Natural killer cell treated with Interleukin-12 subunit alpha and Interleukin-12 subunit beta and Interleukin-15 and Interleukin-18, amount 100 ng/mL, for 72 hours (primary cell): ENCODE measurements around the gene IWS1. TPM values are rescaled to one million over a fixed set of nuclear protein-coding genes. Genes with fewer than 3 reads are reported as not detected.

Source experiments
- ATAC-seq, 2 donors: fragments of 150-1000 bp; cut with Tn5 transposase in 1 of 2; sonication (Bioruptor Pico), chemical (Tn5 transposase) in 1 of 2; 2 replicates each; pipeline ENCODE4 v1.10.0; 2021
- DNase-seq: peaks from one replicate; pipeline ENCODE4 v3.0.0; 2022; ENCODE audit warnings: low spot score
- H3K27ac Mint-ChIP-seq, 2 donors: 1 replicate in 1 of 2; 2 replicates in 1 of 2; pipeline ENCODE4 v1.8.0; 2022; ENCODE audit warnings: mixed read lengths in 2 of 2, mild to moderate bottlenecking in 1 of 2, moderate library complexity in 1 of 2
- H3K27me3 Mint-ChIP-seq, 2 donors: 1 replicate in 1 of 2; 2 replicates in 1 of 2; pipeline ENCODE4 v1.8.0; 2022; ENCODE audit warnings: mixed read lengths in 2 of 2
- H3K36me3 Mint-ChIP-seq: one replicate; pipeline ENCODE4 v1.8.0; 2022; ENCODE audit warnings: mixed read lengths
- H3K4me1 Mint-ChIP-seq, 2 donors: 1 replicate in 1 of 2; 2 replicates in 1 of 2; pipeline ENCODE4 v1.8.0; 2022; ENCODE audit warnings: low read depth in 2 of 2, mixed read lengths in 2 of 2, mild to moderate bottlenecking in 1 of 2
- H3K4me3 Mint-ChIP-seq: one replicate; pipeline ENCODE4 v1.8.0; 2022; ENCODE audit warnings: mixed read lengths
- H3K9me3 Mint-ChIP-seq: 2 replicates; pipeline ENCODE4 v1.8.0; 2022; ENCODE audit warnings: mixed read lengths
- total RNA-seq, 2 donors: library from RNA; stranded (reverse); gene quantifications; one replicate each; pipeline ENCODE4 v1.2.3, GENCODE V29; 2022

IWS1 gene
- total RNA-seq, 2 donors from 2014 or later, result 45.3 to 49.5 TPM

- Mint-ChIP-seq H3K4me3 (no peak overlapping the region), H3K27me3 (no peaks in the 10 kb centered on the region), H3K36me3 (peaks cover 14% of the 10 kb centered on the region), H3K9me3 (no peaks in the 10 kb centered on the region), H3K27ac (no peak overlapping the region), H3K4me1 (peaks cover 49 to 62% of the 10 kb centered on the region in 2 donors)
- DNase-seq, result no peak
- ATAC-seq, result no peak
Measured at GRCh38 chr2:127514076-127514475, 12.2 kb downstream of the IWS1 start.

DNA sequence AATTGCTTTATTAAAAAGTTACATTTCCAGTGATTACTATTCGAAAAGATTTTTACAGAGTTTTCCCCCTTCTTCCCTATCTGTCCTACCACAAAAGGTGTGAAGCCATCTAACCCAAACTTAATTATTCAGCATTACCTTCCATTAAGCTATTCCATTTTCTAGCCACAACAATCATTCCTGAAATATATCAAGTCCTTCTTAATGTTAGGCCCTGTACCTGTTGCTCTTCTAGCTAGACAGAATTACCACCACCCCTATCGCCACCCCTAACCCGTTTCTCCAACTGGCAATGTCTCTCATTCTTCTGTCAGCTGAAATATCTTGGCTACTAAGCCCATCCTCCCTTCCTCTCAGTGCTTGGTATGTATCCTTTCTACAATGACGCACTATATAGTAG, 13.9 kb downstream of the IWS1 start:
- no peak for DNase-seq
- Mint-ChIP-seq H3K27ac (peak overlapping the region in 1 of 2 donors; percentile 21), H3K4me3 (no peak overlapping the region), H3K4me1 (peaks cover 53 to 69% of the 10 kb centered on the region in 2 donors), H3K36me3 (peaks cover 12% of the 10 kb centered on the region), H3K9me3 (no peaks in the 10 kb centered on the region), H3K27me3 (no peaks in the 10 kb centered on the region)
- ATAC-seq, result no peak

GRCh38 chr2:127511917-127512316, 14.4 kb downstream of the IWS1 start:
- Mint-ChIP-seq H3K4me1 (peaks cover 49 to 65% of the 10 kb centered on the region in 2 donors), H3K9me3 (no peaks in the 10 kb centered on the region), H3K27me3 (no peaks in the 10 kb centered on the region), H3K27ac (peak overlapping the region in 1 of 2 donors; percentile 21), H3K4me3 (no peak overlapping the region), H3K36me3 (peaks cover 9% of the 10 kb centered on the region)
- ATAC-seq (no peak), DNase-seq (no peak)

GRCh38 chr2:127511090-127511695, 15.1 kb downstream of the IWS1 start:
- Mint-ChIP-seq H3K9me3 (no peaks in the 10 kb centered on the region), H3K4me3 (no peak overlapping the region), H3K27me3 (no peaks in the 10 kb centered on the region), H3K4me1 (peaks cover 48 to 61% of the 10 kb centered on the region in 2 donors), H3K27ac (peak overlapping the region in 1 of 2 donors; percentile 21), H3K36me3 (peaks cover 9% of the 10 kb centered on the region)
- DNase-seq (no peak), ATAC-seq (no peak)

- H3K27ac Mint-ChIP-seq, result peak overlapping the region in 1 of 2 donors; percentile 21
- H3K4me3 Mint-ChIP-seq, result no peak overlapping the region
- peaks cover 41 to 50% of the 10 kb centered on the region in 2 donors for H3K4me1 Mint-ChIP-seq
- no peaks in the 10 kb centered on the region for H3K9me3 Mint-ChIP-seq
- H3K27me3 Mint-ChIP-seq, result no peaks in the 10 kb centered on the region
- peaks cover 9% of the 10 kb centered on the region for H3K36me3 Mint-ChIP-seq
- ATAC-seq, result no peak
- no peak for DNase-seq
Measured at GRCh38 chr2:127510073-127510472, 16.2 kb downstream of the IWS1 start.

GRCh38 chr2:127508631-127509034, 17.7 kb downstream of the IWS1 start:
- H3K27ac Mint-ChIP-seq, result no peak overlapping the region
- DNase-seq, result no peak
- H3K9me3 Mint-ChIP-seq, result no peaks in the 10 kb centered on the region
- H3K36me3 Mint-ChIP-seq, result peaks cover 13% of the 10 kb centered on the region
- no peak for ATAC-seq
- no peaks in the 10 kb centered on the region for H3K27me3 Mint-ChIP-seq
- no peak overlapping the region for H3K4me3 Mint-ChIP-seq
- H3K4me1 Mint-ChIP-seq, result peaks cover 36 to 43% of the 10 kb centered on the region in 2 donors

GRCh38 chr2:127508023-127508630, 18.2 kb downstream of the IWS1 start:
- no peak for DNase-seq
- ATAC-seq, result no peak
- Mint-ChIP-seq H3K27ac (no peak overlapping the region), H3K36me3 (peaks cover 17% of the 10 kb centered on the region), H3K9me3 (no peaks in the 10 kb centered on the region), H3K27me3 (no peaks in the 10 kb centered on the region), H3K4me1 (peaks cover 36 to 43% of the 10 kb centered on the region in 2 donors), H3K4me3 (no peak overlapping the region)

GRCh38 chr2:127506510-127506909, 19.8 kb downstream of the IWS1 start:
- H3K27me3 Mint-ChIP-seq, result no peaks in the 10 kb centered on the region
- no peaks in the 10 kb centered on the region for H3K9me3 Mint-ChIP-seq
- peaks cover 23 to 33% of the 10 kb centered on the region in 2 donors for H3K4me1 Mint-ChIP-seq
- no peak for ATAC-seq
- no peak overlapping the region for H3K4me3 Mint-ChIP-seq
- no peak overlapping the region for H3K27ac Mint-ChIP-seq
- peaks cover 33% of the 10 kb centered on the region for H3K36me3 Mint-ChIP-seq
- no peak for DNase-seq

DNA sequence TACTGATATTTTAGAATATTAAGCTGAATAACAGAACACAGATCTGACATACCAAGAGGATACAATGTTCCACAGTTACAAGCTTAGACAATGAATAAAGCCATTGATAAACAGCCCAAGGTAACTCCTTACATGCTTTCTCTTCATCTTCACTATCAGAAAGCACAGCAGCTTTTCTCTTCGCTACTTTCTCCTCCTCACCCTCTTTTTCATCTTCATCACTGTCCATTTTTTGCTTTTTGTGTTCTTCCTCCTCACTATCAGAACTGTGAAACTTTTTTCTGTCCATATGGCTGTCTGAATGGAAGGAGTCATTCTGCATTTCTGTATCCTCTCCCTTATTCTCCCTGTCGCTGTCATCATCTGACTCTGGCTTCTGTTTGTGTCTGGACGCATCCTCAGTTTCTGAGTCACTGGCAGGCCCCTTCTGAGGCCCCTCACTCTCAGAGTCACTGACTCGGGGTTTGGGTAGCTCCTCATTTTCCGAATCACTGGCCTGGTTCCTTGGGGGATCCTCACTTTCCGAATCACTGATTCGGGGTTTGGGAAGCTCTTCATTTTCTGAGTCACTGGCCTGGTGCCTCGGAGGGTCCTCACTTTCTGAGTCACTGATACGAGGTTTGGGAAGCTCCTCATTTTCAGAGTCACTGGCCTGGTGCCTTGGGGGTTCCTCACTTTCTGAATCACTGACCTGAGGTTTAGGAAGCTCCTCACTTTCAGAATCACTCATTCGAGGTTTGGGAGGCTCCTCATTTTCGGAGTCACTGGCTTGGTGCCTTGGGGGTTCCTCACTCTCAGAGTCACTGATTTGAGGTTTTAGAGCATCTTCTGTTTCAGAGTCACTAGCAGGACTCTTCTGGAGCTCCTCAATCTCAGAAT, 21.5 kb downstream of the IWS1 start:
- Mint-ChIP-seq H3K9me3 (no peaks in the 10 kb centered on the region), H3K27ac (peak overlapping the region in 1 of 2 donors; percentile 28), H3K4me1 (peaks cover 8 to 17% of the 10 kb centered on the region in 2 donors), H3K27me3 (no peaks in the 10 kb centered on the region), H3K4me3 (no peak overlapping the region), H3K36me3 (peaks cover 43% of the 10 kb centered on the region)
- DNase-seq (no peak), ATAC-seq (no peak)

DNA sequence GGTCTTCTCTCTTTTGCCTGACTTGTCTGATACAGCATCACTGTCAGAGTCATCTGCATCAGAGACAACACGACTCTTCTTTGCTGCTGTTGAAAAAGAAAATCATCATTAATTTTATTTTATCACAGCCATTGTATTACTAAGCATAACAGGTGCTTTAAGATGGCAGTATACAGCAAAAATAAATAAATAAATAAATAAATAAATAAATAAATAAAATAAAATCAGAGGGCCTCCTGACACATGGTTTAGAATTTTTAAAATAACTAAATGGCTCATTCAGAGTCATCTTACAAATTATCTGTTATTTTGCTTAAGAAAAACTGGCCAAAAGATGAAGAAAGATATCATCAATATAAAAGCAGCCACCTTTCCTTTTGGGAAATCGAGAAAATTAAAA, 22.8 kb downstream of the IWS1 start:
- Mint-ChIP-seq H3K9me3 (no peaks in the 10 kb centered on the region), H3K27ac (peak overlapping the region in 1 of 2 donors; percentile 0), H3K27me3 (no peaks in the 10 kb centered on the region), H3K36me3 (peaks cover 43% of the 10 kb centered on the region), H3K4me1 (peaks cover 3 to 11% of the 10 kb centered on the region in 2 donors), H3K4me3 (no peak overlapping the region)
- DNase-seq (no peak), ATAC-seq (no peak)

- ATAC-seq, result no peak
- H3K36me3 Mint-ChIP-seq, result peaks cover 42% of the 10 kb centered on the region
- peak overlapping the region; percentile 21 to 29 for H3K27ac Mint-ChIP-seq
Measured at GRCh38 chr2:127498386-127498785, 27.9 kb downstream of the IWS1 start.

GRCh38 chr2:127490283-127490682, 36.0 kb downstream of the IWS1 start:
- peak overlapping the region in 1 of 2 donors; percentile 48 for H3K27ac Mint-ChIP-seq
- H3K27me3 Mint-ChIP-seq, result no peaks in the 10 kb centered on the region
- no peak for DNase-seq
- no peaks in the 10 kb centered on the region for H3K9me3 Mint-ChIP-seq
- no peak for ATAC-seq
- peaks cover 27 to 36% of the 10 kb centered on the region in 2 donors for H3K4me1 Mint-ChIP-seq
- no peak overlapping the region for H3K4me3 Mint-ChIP-seq
- peaks cover 32% of the 10 kb centered on the region for H3K36me3 Mint-ChIP-seq

More at GRCh38 chr2:127498386-127498785, 27.9 kb downstream of the IWS1 start:
- H3K27me3 Mint-ChIP-seq, result no peaks in the 10 kb centered on the region
- H3K4me1 Mint-ChIP-seq, result peaks cover 0 to 6% of the 10 kb centered on the region in 2 donors
- DNase-seq, result no peak
- no peaks in the 10 kb centered on the region for H3K9me3 Mint-ChIP-seq
- H3K4me3 Mint-ChIP-seq, result no peak overlapping the region

GRCh38 chr2:127486247-127487058, 39.8 kb downstream of the IWS1 start:
- ATAC-seq (peak; percentile 20 to 61), DNase-seq (no peak)
- H3K27me3 Mint-ChIP-seq, result no peaks in the 10 kb centered on the region
- peaks cover 32% of the 10 kb centered on the region for H3K36me3 Mint-ChIP-seq
- no peaks in the 10 kb centered on the region for H3K9me3 Mint-ChIP-seq
- peak overlapping the region; percentile 52 to 79 for H3K27ac Mint-ChIP-seq
- peaks cover 35 to 45% of the 10 kb centered on the region in 2 donors for H3K4me1 Mint-ChIP-seq
- H3K4me3 Mint-ChIP-seq, result peak overlapping the region; percentile 36
